GM19452 (cell line): ENCODE data around the gene TFB1M.
A peak's percentile ranks its signal among the peaks of the same experiment; 100 is the strongest.

Experiments
- ATAC-seq: cut with Tn5 transposase; IDR thresholded peaks from one replicate; pipeline ENCODE4 v1.9.1; 2021; ENCODE audit not compliant: unreplicated experiment

Gene TFB1M

DNA sequence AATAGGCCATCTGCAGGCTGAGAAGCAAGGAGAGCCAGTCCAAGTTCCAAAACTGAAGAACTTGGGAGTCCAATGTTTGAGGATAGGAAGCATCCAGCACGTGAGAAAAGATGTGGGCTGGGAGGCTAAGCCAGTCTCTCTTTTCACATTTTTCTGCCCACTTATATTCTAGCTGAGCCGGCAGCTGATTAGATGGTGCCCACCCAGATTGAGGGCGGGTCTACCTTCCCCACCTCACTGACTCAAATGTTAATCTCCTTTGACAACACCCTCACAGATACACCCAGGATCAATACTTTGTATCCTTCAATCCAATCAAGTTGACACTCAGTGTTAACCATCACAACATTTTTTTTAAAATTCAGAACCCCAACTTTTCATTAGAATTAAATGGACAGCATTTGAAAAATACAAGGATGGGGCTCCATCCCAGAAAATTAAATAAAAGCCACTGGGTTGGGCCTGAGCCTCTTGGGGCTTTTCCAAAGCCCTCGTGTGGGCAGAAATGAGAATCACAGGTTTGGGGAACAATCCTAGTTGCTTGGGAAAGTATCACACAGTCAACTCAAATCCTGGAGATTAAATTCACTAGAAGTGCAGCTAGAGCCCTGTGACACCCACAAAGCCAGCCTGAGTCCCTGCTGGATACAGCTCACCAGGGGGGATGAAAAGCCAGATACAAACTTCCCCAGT lies 48.3 kb downstream of the TFB1M start:
- ATAC-seq: no peak

DNA sequence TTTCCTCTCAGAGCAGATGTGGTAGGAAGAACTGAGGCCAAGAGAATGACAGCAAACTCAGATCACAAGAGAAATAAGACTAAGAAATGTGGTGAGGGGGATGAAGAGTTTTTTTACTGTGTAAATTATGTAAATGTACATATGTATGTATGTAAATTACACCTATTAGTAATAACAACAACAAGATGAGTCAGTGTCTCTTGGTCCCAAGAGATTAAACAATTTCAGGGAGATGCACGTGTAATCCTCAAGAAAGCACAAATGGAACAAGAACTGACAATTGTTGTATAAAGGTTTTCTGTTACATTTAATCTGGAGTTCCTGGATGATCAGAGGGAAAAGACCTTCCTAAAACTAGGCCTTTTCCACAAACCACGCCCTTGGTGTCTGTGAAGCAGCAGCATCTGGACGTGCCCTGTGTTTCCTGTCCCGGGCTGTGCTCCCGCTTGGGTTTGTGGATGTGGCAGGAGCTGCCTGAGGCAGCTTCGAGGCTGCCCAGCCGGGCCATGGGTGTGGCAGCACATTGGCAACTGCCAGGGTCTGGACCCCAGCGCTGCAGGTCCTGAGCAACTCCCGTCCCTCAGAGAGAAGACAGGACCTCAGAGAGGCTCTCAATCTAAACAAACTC lies 49.5 kb downstream of the TFB1M start:
- no peak for ATAC-seq

DNA sequence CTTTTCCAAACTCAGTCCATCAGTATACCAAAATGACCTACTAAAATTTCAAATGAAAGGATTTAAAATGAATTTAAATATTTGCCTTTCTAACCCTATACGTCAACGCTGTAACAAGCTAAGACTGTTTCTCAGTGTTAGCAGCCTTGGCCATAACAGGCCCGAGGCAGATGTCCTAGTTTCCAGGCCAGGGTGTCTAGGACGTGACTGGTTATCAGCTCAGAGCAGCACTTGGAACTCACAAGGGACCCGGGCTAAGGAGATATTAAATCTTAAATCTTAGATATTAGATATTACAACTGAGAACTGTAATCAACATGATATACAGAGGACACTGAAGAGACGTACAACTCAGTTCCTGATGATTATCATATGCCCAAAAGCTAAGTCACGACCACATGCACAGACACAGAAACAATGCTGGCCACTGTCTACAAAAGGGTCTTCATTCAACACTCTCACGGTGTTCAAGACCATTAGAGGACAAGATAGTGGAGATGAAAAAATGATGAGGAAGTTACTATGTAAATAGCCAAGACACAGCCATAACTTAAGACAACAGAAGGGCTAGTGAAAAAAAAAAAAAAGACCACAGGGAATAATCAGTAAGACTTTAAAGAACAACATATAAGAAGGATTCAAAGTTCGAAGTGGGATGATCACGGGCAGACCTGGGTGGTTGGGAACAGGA lies 50.8 kb downstream of the TFB1M start, which contains the start of gene CLDN20:
Gene CLDN20, plus strand, starts transcription at position 641 of the 691 bp plus-strand sequence. CDS start 11,707 bp downstream, outside the sequence.
- ATAC-seq: no peak

DNA sequence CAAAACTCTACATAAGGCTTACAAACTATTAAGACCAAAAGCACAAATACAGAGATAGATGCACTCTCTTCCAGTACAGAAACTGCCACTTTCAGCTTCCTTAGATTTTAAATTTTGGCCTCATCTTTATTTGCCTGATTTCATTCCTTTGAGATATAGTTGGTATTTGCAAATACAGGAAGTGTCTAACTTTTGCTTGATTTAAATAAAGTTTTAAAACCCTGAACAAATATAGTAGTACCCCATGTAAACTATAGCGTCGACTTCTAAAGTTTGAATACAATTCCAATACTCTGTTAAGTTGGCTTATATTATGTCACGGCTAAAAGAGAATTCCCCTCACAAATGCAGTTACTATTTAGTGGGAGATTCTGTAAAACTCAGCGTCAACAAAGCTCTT lies 51.6 kb downstream of the TFB1M start:
- ATAC-seq: no peak

DNA sequence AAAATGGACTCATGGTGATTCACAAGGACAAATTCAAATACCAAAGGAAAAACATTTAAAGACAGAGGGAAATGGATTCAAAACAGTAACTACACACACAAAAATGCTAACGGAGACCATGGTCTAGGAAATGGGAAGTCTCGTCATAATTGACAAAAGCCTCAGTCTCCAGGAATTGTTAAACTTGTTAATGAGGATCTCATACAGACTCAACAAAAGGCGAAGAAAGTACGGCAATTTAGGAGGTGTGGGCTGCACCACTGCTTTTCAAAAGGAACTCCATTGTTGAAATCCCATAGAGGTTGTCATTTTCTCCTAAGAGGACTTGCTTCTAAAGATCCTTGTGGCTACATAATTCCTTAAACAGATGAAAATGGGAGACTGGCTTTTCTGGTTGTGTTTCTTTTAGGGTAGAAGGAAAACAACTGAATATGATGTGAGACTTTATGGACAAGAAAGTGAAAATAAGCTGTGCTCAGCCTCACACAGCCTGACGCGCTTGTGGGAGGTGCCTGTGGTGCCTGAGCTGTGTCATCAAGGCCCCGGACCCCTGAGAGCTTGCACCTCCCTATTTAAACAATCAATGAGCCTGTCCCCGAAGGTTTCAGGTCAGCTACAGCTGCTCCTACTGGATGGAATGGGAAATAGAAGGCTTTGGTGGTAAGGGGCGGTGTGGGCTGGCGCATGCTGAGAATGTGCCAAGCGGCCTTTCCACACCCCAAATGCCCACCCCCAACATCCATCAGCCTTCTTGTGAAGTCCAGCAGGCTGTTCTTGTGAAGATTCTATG lies 53.0 kb downstream of the TFB1M start:
- ATAC-seq: no peak

DNA sequence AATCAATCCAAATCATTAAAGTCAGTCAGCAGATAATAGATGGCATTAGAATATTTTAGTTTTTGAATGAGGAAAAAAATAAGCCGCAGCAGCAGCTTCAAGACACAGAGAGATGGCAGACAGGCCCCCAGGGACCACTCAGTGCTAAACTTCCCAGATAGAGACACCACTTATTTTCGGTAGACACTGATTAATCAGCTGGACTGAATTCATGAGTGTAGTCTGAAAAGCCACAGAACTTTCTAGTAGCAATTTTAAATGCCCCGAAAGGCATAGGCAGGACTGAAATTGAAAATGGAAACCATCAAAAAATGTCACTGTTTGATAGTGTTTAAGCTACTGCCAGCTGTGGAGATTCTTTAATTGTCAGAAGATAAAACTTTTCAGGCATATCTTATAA lies 53.6 kb downstream of the TFB1M start:
- peak; percentile 79 for ATAC-seq

DNA sequence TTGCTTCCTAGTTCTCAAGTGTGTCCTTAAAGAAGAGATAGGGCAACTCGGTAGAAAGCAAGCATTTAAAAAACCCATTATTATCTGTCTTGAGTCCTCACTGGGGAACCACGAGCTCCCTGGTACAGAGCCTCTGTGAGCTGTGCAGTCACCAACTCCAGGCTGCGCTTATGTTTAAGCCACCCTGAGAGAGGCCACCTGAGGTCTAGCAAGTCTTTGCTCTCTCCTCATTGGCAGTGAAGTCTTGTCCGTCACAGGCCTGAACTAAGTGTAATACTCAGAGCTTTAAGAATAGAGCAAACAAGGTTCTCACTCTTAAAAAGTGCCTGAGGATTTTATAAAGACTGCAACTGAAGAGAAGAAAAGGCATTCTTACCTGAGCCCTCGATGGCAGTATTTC lies 54.4 kb downstream of the TFB1M start:
- no peak for ATAC-seq

DNA sequence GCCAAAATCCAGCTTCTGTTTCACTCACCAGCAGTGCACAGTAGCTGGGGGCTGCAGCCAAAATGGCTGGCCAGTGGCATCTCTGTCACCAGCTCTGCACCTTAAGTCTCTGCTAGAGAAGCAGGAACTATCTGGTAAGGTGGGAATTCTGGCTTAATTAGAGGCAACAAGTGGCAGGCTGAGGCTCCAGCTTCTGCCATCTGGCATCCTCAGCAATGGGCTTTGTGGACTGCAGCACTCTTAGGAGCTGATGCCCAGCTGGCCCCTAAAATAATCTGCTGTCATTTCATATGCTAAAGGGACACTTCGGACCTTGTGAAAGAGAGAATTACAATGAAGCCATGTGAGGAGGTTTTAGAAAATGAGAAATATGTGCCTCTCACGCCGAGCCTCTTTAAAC lies 55.1 kb downstream of the TFB1M start:
- ATAC-seq: no peak

DNA sequence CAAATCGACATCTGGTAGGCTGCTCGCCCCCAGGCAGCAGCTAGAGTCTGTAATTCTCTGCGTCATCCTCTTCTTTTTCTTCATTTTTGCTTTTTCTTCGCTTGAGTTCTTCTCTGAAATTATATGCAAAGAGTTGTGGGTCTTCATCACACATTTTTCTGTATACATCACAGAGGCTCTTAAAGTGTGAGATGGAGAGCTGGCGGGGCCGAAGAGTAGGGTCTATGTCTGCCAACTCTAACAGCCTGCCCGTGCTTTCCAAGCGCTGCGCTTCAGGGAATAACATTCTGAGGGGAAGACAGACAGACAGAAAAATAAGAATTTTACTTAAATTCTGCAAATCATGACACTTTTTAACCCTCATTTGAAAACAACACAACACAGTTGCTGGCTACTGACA lies 56.5 kb downstream of the TFB1M start:
- no peak for ATAC-seq

DNA sequence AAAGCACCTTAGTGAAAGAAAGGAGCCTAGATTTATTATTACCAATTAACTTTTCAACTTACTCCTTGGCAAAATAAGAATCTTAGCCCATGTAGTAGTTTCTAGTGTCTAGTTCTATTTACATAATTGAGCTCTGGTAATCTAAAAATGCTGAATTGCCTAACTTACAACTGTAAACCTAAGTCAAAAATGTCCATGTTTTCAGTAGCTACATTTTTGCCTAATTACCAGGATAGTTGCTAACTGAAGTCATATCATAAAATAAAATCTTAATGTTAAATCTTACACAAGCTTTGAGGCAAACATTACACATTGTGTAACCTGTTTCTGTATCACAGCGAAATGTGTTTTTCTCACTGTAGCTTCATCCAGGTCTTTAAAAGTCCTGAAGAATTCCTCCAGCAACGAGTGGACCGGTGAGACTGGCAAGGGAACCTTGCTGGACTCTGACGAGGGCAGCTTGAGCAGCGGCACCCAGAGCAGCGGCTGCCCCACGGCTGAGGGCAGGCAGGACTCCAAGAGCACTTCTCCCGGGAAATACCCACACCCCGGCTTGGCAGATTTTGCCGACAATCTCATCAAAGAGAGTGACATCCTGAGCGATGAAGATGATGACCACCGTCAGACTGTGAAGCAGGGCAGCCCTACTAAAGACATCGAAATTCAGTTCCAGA lies 58.0 kb downstream of the TFB1M start:
- no peak for ATAC-seq

DNA sequence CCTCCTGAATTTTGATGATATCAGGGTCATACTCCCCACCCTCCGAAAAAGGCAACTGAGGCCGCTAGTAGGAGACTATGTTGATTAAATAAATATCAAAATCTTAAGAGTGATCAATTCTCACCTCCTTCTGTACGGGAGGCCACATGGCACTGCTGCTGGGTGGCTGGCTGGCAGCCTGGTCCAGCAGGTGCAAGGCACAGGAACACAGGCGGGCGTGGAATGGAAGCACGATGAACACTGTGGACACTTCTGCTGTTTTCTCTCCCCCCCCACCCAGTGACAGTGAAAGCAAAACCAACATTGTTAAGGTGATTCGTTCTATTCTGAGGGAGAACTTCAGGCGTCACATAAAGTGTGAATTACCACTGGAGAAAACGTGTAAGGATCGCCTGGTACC lies 60.1 kb downstream of the TFB1M start:
- ATAC-seq: no peak

DNA sequence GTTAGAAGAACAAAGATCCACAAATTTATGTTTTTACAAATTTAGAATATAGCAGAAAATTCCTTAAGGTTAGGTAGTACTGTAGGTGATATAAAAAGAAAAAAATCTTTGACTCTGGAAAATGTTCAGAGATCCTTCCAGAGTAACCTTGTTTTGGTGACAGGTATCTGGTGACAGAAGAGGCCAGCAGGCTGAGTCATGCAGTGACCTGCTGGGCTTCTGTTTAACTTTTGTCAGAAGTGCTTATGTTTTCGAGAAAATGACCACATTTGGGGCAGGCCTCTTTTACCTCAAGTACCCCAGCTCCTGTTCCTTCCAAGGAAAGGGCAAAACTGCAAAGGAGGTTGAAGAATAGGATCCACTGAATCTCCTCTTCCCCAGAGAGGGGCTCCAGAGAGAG lies 60.9 kb downstream of the TFB1M start:
- ATAC-seq: no peak

DNA sequence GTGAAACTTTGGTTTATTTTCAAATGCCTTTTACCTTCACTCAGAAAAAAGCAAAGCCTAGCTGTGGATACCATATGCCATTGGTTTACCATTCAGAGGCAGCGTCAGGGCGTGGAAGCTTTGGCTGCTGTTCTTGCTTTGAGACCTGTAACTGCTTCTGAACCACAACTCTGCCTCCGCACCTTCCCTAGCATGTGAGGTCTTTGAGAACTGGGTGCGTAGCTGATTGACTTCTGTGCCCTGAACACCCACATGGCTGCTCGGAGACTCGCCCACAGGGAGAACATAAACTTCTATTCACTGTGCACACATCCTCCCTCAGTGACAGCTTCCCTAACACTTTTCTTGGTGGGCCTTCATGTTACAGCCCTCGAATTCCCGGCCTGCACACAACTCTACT lies 61.7 kb downstream of the TFB1M start:
- ATAC-seq: no peak

DNA sequence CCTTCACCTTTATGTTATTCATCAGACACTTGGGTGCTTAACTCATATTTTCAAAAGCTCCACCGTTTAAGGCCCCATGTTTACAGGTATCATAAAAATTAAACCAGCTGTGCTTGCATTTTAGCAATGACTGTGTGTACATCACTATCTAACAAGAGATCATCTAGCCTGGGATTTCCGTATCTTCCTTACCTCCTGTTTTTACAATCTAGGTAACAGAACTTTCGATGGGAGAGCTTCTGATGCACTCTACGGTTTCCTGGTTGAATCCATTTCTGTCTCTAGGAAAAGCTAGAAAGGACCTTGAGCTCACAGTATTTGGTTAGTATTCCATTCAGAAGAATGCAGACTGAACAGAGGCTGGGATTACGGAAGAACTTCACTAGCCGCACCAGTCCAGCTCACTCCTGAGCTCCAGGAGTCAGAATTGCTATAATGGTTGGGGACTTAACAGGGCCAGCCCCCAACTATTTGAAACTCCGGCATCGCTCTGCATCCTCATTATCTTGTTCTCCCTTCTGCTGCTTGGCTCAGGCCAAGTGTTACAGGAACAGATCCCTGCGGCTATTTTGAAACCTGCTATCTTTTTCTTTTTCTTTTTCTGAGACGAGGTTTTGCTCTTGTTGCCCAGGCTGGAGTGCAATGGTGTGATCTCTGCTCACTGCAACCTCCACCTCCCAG lies 63.4 kb downstream of the TFB1M start:
- no peak for ATAC-seq

DNA sequence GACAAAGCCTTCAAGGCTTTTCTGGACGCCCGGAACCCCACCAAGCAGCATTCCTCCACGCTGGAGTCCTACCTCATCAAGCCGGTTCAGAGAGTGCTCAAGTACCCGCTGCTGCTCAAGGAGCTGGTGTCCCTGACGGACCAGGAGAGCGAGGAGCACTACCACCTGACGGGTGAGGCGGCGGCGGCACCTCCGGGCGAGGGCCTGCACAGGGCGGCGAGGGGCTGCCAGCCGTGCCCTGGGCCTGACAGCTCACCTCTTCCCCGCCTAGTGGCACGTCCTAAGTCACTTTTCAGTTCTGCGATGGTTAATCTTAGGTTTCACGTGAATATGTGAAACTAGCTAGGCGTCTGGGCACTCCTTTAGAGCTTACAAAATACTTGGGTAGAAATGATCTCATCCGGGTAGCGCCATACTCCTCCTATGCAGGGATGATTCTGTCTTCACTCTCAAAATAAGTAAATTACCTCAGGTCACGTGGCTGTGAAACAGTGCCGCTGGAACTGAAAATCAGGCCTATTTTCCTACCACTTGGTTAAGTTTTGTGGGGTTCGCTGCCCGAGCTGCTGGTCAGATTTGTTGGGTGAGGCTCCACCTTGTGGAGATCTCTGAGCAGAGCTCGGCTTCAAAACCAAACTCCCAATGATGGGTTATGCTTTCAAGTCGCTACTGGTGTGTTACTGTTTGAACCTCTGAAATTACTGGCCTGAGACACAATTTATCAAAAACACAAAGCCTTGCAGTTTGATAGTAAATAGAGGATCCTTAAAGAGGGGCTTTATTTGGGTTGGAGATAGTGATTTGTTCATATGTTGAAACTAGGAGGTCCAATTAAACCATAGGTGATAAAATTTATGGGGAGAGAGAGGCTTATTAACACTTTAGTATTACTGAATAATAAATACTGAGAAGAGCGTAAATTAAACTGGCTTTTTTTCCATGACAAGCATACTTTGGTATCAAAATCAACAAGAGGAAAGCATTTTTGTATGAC lies 66.0 kb downstream of the TFB1M start:
- no peak for ATAC-seq

DNA sequence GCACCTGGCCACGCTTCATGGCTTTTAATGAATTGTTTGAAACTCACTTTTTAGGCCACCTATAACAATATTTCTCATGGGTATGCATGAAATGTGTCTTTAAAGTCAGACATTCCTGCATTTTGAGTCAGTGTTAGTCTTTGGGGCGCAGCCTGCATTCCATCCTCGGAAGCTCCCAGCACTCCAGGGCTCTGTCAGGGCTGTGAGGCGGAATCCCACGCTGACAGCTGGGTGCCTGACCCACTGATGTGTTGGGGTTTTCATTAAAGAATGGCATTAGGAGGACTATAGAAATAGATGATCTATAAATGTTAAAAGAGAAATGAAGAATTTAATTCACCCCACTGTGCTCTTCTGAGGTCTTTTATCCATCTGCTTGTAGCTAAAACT lies 66.7 kb downstream of the TFB1M start:
- no peak for ATAC-seq

DNA sequence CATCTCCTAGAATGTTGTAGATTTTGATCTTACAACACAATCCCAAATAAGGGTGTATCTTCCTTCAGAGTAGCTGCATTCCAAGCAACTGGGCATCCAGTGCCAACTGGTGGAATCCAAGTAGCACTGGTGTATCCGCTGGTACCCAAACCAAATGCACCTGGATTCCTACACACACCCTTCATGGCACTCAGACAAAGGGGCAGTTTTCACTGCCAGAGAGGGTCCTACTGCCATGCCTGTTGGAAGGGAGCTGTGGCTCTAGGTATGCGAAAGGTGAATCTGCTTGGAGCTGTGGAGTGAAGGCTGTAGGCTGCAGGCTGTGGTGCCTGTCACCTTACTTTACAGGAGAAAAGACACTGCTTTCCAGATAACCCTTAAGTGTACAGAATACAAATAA lies 67.5 kb downstream of the TFB1M start:
- no peak for ATAC-seq

DNA sequence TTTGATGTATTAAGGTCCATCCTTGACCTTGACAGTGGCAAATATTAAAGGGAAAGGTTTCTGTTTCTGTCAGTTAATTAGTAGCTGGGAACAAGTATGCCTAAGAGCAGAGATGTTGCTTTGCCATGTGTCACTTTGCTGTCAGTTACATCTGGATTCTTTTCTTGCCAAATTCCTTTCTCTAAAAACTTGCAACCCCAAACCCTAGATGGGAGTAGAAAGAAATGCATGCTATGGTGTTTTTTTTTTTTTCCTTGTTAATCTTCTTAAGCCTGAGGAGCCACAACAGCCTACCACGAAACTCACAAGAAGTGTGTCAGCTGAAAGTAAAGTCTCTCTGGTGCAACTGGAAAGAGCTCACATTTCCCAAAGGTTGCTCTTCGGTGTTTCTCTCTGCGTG lies 68.5 kb downstream of the TFB1M start:
- ATAC-seq: no peak

DNA sequence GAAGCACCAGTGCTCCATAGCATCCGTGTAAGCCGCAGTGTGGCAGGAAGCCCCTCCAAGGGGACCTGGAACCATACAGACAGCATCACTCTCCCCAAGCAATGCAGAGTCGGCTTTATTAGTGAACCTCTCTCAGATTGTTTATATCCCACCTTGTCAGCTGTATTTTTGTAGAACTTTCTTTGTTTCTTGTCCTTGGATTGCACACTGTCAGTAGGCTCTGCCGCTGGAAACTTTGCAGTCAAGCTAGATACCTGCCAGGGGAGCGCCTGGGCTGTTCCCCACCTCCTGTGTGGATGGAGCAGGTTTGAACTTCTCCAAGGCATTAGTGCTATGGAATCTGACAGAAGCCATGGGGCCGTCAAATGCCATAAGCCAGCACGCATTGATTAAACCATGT lies 69.1 kb downstream of the TFB1M start:
- no peak for ATAC-seq
